HG03175 (cell line): ENCODE measurements around the gene IPO9.
"Not testable (repeated sequence)": the region's sequence is repeated elsewhere in the genome, so short reads cannot be mapped to it uniquely, and the experiment has no call there.

Source experiments
- ATAC-seq: cut with Tn5 transposase; IDR thresholded peaks from one replicate; pipeline ENCODE4 v1.9.1; 2021; ENCODE audit warnings: mild to moderate bottlenecking, moderate library complexity; ENCODE audit not compliant: unreplicated experiment

The IPO9 gene

DNA sequence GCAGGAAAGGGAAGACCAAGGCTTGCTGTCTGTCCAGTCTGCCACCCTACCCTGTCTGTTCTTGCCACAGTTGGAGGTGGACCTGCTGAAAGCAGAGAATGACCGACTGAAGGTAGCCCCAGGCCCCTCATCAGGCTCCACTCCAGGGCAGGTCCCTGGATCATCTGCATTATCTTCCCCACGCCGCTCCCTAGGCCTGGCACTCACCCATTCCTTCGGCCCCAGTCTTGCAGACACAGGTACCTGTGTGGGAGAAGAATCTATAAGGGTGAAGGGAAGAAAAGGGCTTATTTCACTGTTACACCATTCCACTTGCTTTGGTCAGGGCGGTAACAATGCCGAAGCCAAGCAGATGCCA, 20.3 kb upstream of the IPO9 start:
- no peak for ATAC-seq

DNA sequence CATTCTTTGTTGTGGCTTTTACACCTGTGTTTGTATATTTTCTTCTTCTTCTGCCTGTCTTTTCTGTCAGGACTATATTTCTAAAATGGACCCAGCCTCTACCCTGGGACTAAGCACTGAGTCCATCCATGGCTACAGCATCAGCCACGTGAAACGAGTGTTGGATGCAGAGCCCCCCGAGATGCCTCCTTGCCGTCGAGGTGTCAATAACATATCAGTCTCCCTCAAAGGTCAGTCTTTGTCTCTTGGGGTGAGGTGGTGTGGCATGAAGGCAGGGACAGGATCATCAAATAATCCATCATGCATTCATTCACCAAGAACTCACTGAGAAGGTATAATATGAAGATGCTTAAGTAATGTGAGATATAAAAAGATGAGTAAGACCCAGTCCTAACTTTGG, 19.1 kb upstream of the IPO9 start:
- ATAC-seq = no peak

- no peak for ATAC-seq
These were observed 18.3 kb upstream of the IPO9 start for GRCh38 chr1:201810466-201811216.

GRCh38 chr1:201813226-201813625, 15.7 kb upstream of the IPO9 start:
- ATAC-seq = no peak

GRCh38 chr1:201816309-201816854, 12.6 kb upstream of the IPO9 start:
- no peak for ATAC-seq

DNA sequence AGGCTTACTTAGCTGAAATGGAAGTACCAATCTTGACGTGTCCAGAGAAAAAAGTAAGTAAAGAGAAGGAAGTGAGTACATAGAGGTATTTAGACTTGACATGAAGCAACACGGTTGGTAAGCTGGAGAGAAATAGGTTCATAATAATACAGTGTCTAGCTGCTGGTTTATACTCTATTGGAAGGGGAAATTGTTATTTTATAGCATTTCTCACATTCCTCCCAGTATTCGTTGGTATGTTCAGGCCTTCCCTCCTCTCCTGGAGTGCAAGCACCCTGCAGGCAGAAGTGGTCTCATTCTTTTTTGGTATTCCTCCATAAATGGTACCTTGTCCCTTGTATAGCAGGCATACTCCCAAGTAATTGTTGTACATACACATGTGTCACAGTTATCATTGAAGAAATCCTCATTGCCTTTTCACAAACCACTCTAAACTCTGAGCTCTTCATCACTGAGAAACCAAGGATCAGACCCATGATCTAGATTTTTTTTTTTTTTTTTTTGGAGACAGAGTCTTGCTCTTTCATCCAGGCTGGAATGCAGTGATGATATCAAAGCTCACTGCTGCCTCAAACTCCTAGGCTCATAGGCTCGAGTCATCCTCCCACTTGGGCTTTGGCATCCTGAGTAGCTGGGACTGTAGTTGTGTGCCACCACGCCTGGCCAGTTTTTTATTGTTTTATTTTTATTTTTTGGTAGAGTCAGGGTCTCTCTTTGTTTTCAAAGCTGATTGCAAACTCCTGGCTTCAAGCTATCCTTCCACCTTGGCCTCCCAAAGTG, 9.8 kb upstream of the IPO9 start:
- ATAC-seq = no peak

DNA sequence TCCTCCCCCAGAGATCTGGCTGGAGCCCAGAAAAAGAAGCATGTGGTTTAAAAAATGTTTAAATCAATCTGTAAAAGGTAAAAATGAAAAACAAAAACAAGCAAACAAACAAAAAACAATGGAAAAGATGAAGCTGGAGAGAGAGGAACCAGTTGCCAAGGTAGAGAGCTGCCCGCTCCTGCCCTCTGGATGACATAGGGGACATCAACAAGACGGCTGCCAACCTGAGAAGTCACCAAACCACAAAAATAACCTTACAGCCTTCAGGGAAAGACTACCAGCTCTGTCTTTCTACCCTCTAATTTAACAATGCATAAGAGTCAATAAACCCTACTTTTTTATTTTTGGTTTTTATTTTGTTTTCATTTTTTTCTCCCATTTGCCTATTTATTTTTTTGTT, 8.5 kb upstream of the IPO9 start:
- ATAC-seq = no peak

- ATAC-seq = no peak
These were observed 3.7 kb upstream of the IPO9 start for GRCh38 chr1:201825245-201825644.

DNA sequence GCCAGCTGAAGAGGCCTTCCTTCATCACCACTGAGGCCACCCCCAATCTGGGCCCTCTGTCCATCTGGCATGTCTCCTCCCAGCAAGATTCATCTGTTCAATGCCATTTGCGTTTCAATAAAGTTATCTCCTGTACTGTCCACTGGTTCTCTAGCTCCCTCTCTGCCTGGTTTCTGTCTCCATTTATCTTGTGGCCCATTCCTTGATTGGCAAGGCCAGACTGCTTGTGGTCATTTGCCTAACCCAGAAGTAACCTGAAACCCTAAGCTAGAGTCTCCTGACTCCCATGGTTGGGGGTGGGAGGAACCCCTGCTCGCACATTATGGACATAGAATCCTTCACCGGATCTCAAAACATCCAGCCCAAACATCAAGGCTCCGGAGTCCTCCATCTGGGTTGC, 2.1 kb upstream of the IPO9 start:
- no peak for ATAC-seq

DNA sequence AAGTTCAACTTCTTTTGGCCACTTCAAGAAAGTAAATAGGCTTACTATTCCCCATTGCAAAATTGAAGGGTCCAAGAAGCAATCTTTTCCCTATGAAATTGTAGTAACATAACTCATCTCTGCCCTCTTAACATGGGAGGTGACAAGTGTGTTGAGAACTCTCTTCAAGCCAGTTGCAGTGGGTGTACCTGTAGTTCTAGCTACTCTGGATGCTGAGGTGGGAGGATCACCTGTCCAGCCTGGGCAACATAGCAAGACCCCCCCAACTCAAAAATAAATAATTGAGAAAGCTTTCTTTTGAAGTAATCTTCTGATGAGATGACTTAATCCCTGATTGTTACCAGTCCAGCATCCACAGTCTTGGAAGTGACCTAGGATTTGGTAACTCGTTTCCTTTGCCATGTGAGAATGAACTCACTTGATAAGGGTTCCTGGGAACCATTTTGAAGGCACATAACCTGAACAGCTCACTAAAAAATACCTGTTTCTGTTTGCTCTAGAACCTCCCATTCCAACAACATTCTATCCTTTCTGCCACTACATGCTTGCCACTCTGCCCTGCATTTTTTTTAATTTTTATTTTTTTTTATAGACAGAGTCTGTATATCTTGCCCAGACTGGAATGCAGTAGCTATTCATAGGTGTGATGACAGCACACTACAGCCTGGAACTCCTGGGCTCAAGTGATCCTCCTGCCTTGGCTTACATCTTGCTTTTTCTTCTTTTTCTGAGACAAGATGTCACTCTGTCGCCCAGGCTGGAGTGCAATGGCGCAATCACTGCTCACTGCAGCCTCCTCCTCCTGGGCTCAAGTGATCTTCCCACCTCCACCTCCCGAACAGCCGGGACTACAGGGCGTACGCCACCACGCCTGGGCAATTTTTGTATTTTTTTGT, 1.4 kb upstream of the IPO9 start:
- ATAC-seq = no peak

GRCh38 chr1:201828217-201828819, 639 bp upstream of the IPO9 start:
- no peak for ATAC-seq

GRCh38 chr1:201831371-201831770, 2.4 kb downstream of the IPO9 start:
- no peak for ATAC-seq

DNA sequence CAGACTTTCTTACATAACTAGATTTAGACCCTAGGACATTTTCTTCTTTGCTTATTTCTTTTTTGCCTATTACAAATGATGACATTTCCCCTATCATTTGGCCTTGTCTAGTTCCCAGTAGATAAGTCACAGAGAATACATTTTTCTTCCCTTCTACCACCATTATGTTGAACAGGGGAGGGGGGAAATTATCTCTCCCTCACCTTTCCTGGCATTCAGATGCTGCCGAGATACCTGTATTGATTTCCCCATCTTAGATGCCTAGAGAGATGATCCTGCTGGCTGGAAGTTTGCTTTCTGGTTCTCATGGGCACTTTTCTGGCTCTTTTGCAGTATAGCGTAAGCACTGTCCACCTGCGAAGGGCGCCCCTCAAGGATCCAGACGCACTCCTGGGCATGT, 5.7 kb downstream of the IPO9 start:
- ATAC-seq = no peak

DNA sequence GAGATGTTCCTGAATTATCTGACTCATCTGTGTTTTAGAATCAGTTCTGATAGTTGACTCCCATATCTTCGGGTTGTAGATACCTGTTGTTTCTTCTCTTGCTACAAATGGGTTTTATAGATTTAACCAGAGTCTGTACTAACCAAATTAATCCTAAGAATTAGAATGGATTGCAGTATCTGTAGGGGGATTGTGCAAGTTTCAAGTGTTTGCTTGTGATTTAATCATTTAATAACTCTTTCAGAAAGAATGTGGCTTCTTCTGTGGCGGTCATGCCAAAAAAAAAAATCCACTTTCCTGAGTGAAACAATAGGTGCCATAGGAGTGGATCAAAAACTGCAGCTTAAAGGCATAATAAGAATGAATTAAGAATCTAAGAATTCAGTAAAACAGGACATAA, 9.4 kb downstream of the IPO9 start:
- ATAC-seq = no peak

DNA sequence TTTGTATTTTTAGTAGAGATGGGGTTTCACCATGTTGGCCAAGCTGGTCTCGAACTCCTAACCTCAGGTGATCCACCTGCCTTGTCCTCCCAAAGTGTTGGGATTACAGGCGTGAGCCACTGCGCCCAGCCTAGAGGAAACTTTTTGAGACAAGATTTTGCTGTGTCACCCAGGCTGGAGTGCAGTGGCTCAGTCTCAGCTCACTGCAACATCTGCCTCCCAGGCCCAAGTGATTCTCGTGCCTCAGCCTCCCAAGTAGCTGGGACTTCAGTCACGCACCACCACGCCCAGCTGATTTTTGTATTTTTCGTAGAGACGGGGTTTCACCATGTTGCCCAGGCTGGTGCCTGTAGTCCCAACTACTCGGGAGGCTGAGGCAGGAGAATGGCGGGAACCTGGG, 10.1 kb downstream of the IPO9 start:
- not testable (repeated sequence) for ATAC-seq

DNA sequence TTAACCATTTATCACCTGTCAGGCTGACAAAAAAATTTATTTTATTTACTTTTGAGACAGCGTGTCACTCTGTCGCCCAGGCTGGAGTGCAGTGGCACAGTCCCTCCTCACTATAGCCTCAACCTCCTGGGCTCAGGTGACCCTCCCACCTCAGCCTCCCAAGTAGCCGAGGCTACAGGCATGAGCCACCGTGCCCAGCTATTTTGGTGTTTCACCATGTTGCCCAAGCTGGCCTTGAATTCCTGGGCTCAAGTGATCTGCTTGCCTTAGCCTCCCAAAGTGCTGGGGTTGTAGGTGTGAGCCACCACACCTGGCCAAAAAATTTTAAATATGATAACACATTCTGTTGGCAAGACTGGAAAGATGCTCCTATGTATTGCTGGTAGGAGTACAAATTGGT, 11.1 kb downstream of the IPO9 start:
- no peak for ATAC-seq

DNA sequence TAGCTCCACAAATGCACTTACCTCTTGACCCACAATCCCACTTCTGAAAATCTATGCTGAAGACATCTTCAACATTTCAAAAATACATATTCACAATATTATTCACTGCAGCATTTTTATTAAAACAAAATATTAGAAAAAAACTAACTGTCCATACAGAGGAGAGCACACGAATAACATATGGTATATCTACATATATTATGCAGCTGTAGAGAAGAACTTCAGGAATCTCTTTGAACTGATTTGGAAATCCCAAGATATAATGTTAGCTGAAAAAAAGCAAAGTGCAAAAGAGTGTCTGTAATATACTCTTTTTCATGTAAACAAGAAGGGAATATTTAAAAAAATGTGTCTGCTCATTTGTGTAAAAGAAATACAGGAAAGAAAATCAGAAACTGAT, 11.5 kb downstream of the IPO9 start:
- no peak for ATAC-seq

GRCh38 chr1:201841265-201841912, 12.4 kb downstream of the IPO9 start:
- ATAC-seq = no peak

DNA sequence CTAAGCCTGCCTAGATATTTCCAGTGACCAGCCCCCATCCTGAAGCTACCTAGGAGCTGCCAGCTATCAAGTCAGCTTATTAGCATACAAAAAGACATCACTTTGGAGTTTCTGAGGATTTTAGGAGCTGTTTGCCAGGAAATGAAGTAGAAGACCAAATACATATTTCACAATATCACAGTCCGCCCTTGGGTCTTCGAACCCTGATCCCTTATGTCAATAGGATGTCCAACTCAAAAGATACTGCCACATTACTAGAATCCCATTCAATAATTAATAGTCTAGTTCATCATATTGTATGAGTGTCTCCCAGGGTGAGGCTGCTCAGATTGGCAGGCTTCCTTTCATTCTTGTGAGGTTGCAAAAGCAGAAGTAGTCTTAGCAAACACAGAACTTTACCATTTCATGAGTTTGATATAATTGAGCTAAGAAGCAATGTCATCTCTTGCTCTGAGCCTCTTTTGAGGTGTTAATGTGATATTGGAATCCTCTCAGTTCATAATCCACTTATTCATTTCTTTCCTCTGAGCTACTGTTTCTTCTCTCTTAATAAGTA, 13.6 kb downstream of the IPO9 start:
- ATAC-seq = no peak
